CD4-positive, alpha-beta T cell (primary cell): ENCODE measurements around the gene CD58. TPM values are rescaled to one million over a fixed set of nuclear protein-coding genes. Genes with fewer than 3 reads are reported as not detected.

Experiments used
- ATAC-seq: fragments of 200-7000 bp; cut with Tn5 transposase; one replicate; pipeline ENCODE4 v1.10.0; 2022; ENCODE audit warnings: mild to moderate bottlenecking; ENCODE audit not compliant: poor library complexity
- CTCF ChIA-PET: fragments of 350-600 bp; sonication (Branson Sonifier 250); formaldehyde crosslinking; loops from one replicate; lab custom pipeline; 2021; ENCODE audit warnings: antibody characterized with exemption, inconsistent platforms; lab: Charles Lee
- POLR2A ChIA-PET: fragments of 350-600 bp; sonication (Branson Sonifier 250); formaldehyde crosslinking; loops from one replicate; lab custom pipeline; 2021; ENCODE audit warnings: antibody characterized with exemption, inconsistent platforms; lab: Charles Lee
- DNase-seq, 14 experiments: peaks; one replicate each; pipeline ENCODE4 v3.0.0-alpha.2; 2013 to 2020; ENCODE audit warnings: mixed read lengths in 2 of 14
- H3K27ac ChIP-seq, 2 donors: one replicate each; pipeline versions ENCODE4 v1.5.1 to v1.7.0; 2013; ENCODE audit warnings: low read length in 2 of 2, low read depth in 1 of 2, mild to moderate bottlenecking in 1 of 2
- H3K27me3 ChIP-seq, 2 experiments: 1 replicate in 1 of 2; 2 replicates in 1 of 2; pipeline versions ENCODE4 v1.6.1 to v1.7.0; 2013; ENCODE audit warnings: low read length in 2 of 2, control low read depth in 1 of 2, mild to moderate bottlenecking in 1 of 2, moderate library complexity in 1 of 2; ENCODE audit not compliant: insufficient read depth in 2 of 2, control insufficient read depth in 1 of 2
- H3K36me3 ChIP-seq: one replicate; pipeline ENCODE4 v1.6.1; 2013; ENCODE audit warnings: low read length, control low read depth; ENCODE audit not compliant: insufficient read depth
- H3K4me1 ChIP-seq: one replicate; pipeline ENCODE4 v1.6.1; 2013; ENCODE audit warnings: low read length, control low read depth; ENCODE audit not compliant: insufficient read depth
- H3K4me3 ChIP-seq: one replicate; pipeline ENCODE4 v1.5.1; 2013; ENCODE audit warnings: mild to moderate bottlenecking, low read length, moderate library complexity
- H3K9me3 ChIP-seq, 2 experiments: 1 replicate in 1 of 2; 2 replicates in 1 of 2; pipeline versions ENCODE4 v1.6.1 to v1.7.0; 2013; ENCODE audit warnings: low read length in 2 of 2, mild to moderate bottlenecking in 2 of 2, control low read depth in 1 of 2, moderate library complexity in 1 of 2; ENCODE audit not compliant: control insufficient read depth in 1 of 2, insufficient read depth in 1 of 2
- H3K27ac Mint-ChIP-seq: one replicate; pipeline ENCODE4 v1.8.0; 2020; ENCODE audit warnings: mixed read lengths
- H3K27me3 Mint-ChIP-seq: one replicate; pipeline ENCODE4 v1.8.0; 2021; ENCODE audit warnings: mixed read lengths
- H3K36me3 Mint-ChIP-seq: one replicate; pipeline ENCODE4 v1.8.0; 2021; ENCODE audit warnings: low read depth, mixed read lengths
- H3K4me1 Mint-ChIP-seq: one replicate; pipeline ENCODE4 v1.8.0; 2021; ENCODE audit warnings: low read depth, mixed read lengths
- H3K4me3 Mint-ChIP-seq: one replicate; pipeline ENCODE4 v1.8.0; 2020; ENCODE audit warnings: mild to moderate bottlenecking, mixed read lengths
- H3K9me3 Mint-ChIP-seq: one replicate; pipeline ENCODE4 v1.8.0; 2020; ENCODE audit warnings: mixed read lengths
- CTCF ChIP-seq: fragments of 200-600 bp; IDR thresholded peaks from one replicate; pipeline ENCODE4 v1.8.0; 2022; ENCODE audit warnings: antibody characterized with exemption, mild to moderate bottlenecking
- intact Hi-C, 2 experiments: fragments of 100-400 bp; cut with DNase I in 1 of 2; cut with micrococcal nuclease in 1 of 2; formaldehyde crosslinking; loops; one replicate each; pipeline versions ENCODE4 v1.15.1 to v1.9.0; 2023 to 2025; cut with DNase I, micrococcal nuclease
- total RNA-seq, 174 experiments: library from RNA in 2 of 174; stranded (reverse) in 2 of 174; gene quantifications; one replicate each; pipeline ENCODE4 v1.2.3 and lab custom pipeline; 2021 to 2026

Gene CD58
- total RNA-seq, 2 experiments from 2014 or later = 4.2 to 5.7 TPM

- no peak for TF ChIP-seq CTCF
- ChIA-PET CTCF (interaction anchor here (1.6 kb wide), 1 partner anchor 420 kb away, joined by 4 read pairs; no protein-coding TSS in a partner anchor), POLR2A (no interaction called here)
- Histone ChIP-seq H3K27me3 (no peaks in the 10 kb centered on the region), H3K4me3 (no peak overlapping the region), H3K9me3 (peaks cover 3 to 6% of the 10 kb centered on the region in 2 experiments), H3K27ac (no peak overlapping the region), H3K36me3 (no peaks in the 10 kb centered on the region), H3K4me1 (peaks cover 43% of the 10 kb centered on the region)
- Mint-ChIP-seq H3K36me3 (no peaks in the 10 kb centered on the region), H3K4me1 (peaks cover 69% of the 10 kb centered on the region), H3K27ac (peak overlapping the region; percentile 43), H3K27me3 (no peaks in the 10 kb centered on the region), H3K4me3 (no peak overlapping the region), H3K9me3 (peaks cover 2% of the 10 kb centered on the region)
- no peak for ATAC-seq
- DNase-seq = no peak
- intact Hi-C loops = loop anchor here in 1 of 2 experiments (5.0 kb wide), 1 partner anchor 56 kb away; no protein-coding TSS in a partner anchor
Measured at GRCh38 chr1:116558571-116558970, 12.3 kb downstream of the CD58 start.

GRCh38 chr1:116558140-116558549 is 12.7 kb downstream of the CD58 start:
- H3K9me3 ChIP-seq = peaks cover 0 to 2% of the 10 kb centered on the region in 2 experiments
- no peaks in the 10 kb centered on the region for H3K27me3 ChIP-seq
- no peak overlapping the region for H3K4me3 ChIP-seq
- CTCF ChIA-PET = interaction anchor here (0.7 to 1.6 kb wide), 2 partner anchors 17 to 419 kb away, joined by 4 read pairs; no protein-coding TSS in a partner anchor
- ATAC-seq (no peak), DNase-seq (peak in 2 of 14 experiments; percentile 46 to 53)
- intact Hi-C loops = loop anchor here in 1 of 2 experiments (5.0 kb wide), 1 partner anchor 56 kb away; no protein-coding TSS in a partner anchor
- no peak for TF ChIP-seq CTCF
- H3K36me3 Mint-ChIP-seq = no peaks in the 10 kb centered on the region
- peak overlapping the region; percentile 43 for H3K27ac Mint-ChIP-seq
- peaks cover 73% of the 10 kb centered on the region for H3K4me1 Mint-ChIP-seq
- H3K4me1 ChIP-seq = peaks cover 47% of the 10 kb centered on the region
- no peaks in the 10 kb centered on the region for H3K36me3 ChIP-seq
- POLR2A ChIA-PET = no interaction called here
- H3K9me3 Mint-ChIP-seq = peaks cover 2% of the 10 kb centered on the region
- no peak overlapping the region for H3K4me3 Mint-ChIP-seq
- H3K27ac ChIP-seq = no peak overlapping the region
- H3K27me3 Mint-ChIP-seq = no peaks in the 10 kb centered on the region

- no peak overlapping the region for H3K4me3 Mint-ChIP-seq
- peaks cover 70% of the 10 kb centered on the region for H3K4me1 Mint-ChIP-seq
- POLR2A ChIA-PET = interaction anchor here (1.0 to 1.4 kb wide), 5 partner anchors 11 to 418 kb away, joined by 3 to 6 read pairs (median 4); no protein-coding TSS in a partner anchor
- no peaks in the 10 kb centered on the region for H3K27me3 Mint-ChIP-seq
- DNase-seq (no peak), ATAC-seq (no peak)
- Histone ChIP-seq H3K4me1 (peaks cover 48% of the 10 kb centered on the region), H3K9me3 (no peaks in the 10 kb centered on the region), H3K27ac (peak overlapping the region in 1 of 2 donors; percentile 57), H3K36me3 (no peaks in the 10 kb centered on the region), H3K27me3 (no peaks in the 10 kb centered on the region), H3K4me3 (no peak overlapping the region)
- peaks cover under 1% of the 10 kb centered on the region for H3K9me3 Mint-ChIP-seq
- H3K36me3 Mint-ChIP-seq = no peaks in the 10 kb centered on the region
- intact Hi-C loops = loop anchor here in 1 of 2 experiments (5.0 kb wide), 1 partner anchor 55 kb away; no protein-coding TSS in a partner anchor
- peak overlapping the region; percentile 43 for H3K27ac Mint-ChIP-seq
- TF ChIP-seq CTCF = no peak
- CTCF ChIA-PET = interaction anchor here (0.6 to 2.1 kb wide), 12 partner anchors 11 to 212 kb away, joined by 3 to 18 read pairs (median 4); partner anchors contain the start of gene CD58
Measured at GRCh38 chr1:116557323-116557878, 13.4 kb downstream of the CD58 start.
